K562 (cell line): ENCODE data around the gene CNDP2. TPM values are rescaled to one million over a fixed set of nuclear protein-coding genes. Genes with fewer than 3 reads are reported as not detected.
A peak's percentile ranks its signal among the peaks of the same experiment; 100 is the strongest.

Experiments used
- ATAC-seq: fragments of 200-7000 bp; cut with Tn5 transposase; 3 replicates; pipeline ENCODE4 v1.9.1; 2020; ENCODE audit warnings: moderate library complexity
- BruUV-seq: library from RNA; stranded (reverse); fragments of 400-500 nt; replicated peaks from 2 replicates; lab custom pipeline; 2021; lab: Mats Ljungman, UMichigan
- CTCF ChIA-PET: fragments of 300-600 bp; formaldehyde crosslinking; extraction: SDS; loops from one replicate; lab custom pipeline; 2021; ENCODE audit warnings: low intra/inter-chr PET ratio; lab: Yijun Ruan, JAX
- POLR2A ChIA-PET: fragments of 300-600, 350-650 bp; sonication (Branson Sonifier 250); formaldehyde crosslinking; extraction: SDS; loops from one replicate; lab custom pipeline; 2021; ENCODE audit warnings: antibody characterized with exemption, inconsistent platforms; lab: Yijun Ruan, JAX
- DNase-seq, 4 experiments: peaks; one replicate each; pipeline versions ENCODE4 v3.0.0 to v3.0.0-alpha.2; 2011 to 2018; ENCODE audit warnings: low spot score in 3 of 4, mixed read lengths in 3 of 4; ENCODE audit errors: extremely low read depth in 1 of 4
- FAIRE-seq: peaks from 2 replicates; lab custom pipeline; 2011; peaks lifted over from hg19 to GRCh38; lab: Jason Lieb, UNC
- H2AFZ ChIP-seq: 2 replicates; pipeline ENCODE4 v1.6.0; 2011; ENCODE audit warnings: low read depth, low read length, control low read depth, inconsistent platforms
- H3K27ac ChIP-seq: fragments of 200-600 bp; 3 replicates; pipeline ENCODE4 v1.8.0; 2011; ENCODE audit warnings: low read depth, mild to moderate bottlenecking, control low read depth, inconsistent platforms, low read length, moderate library complexity, mixed read lengths; ENCODE audit errors: extremely low read depth
- H3K27me3 ChIP-seq, 2 experiments: fragments of 300-600 bp in 1 of 2; 2 replicates in 1 of 2; 3 replicates in 1 of 2; pipeline versions ENCODE4 v1.6.0 to v1.8.0; 2011; ENCODE audit warnings: inconsistent platforms in 2 of 2, low read length in 2 of 2, mild to moderate bottlenecking in 1 of 2, mixed read lengths in 1 of 2, moderate library complexity in 1 of 2; ENCODE audit not compliant: control insufficient read depth in 2 of 2, insufficient read depth in 2 of 2
- H3K36me3 ChIP-seq: fragments of 300-600 bp; 3 replicates; pipeline ENCODE4 v1.8.0; 2011; ENCODE audit warnings: mild to moderate bottlenecking, low read length, inconsistent platforms; ENCODE audit not compliant: control insufficient read depth, insufficient read depth
- H3K4me1 ChIP-seq, 2 experiments: fragments of 200-600 bp in 1 of 2; replicated peaks in 1 of 2; 2 replicates in 1 of 2; 3 replicates in 1 of 2; pipeline versions ENCODE4 v1.5.1 to v1.8.0; 2011; ENCODE audit warnings: inconsistent platforms in 2 of 2, low read length in 2 of 2, mild to moderate bottlenecking in 1 of 2, mixed read lengths in 1 of 2, moderate library complexity in 1 of 2; ENCODE audit not compliant: control insufficient read depth in 2 of 2, insufficient read depth in 2 of 2
- H3K4me2 ChIP-seq: 2 replicates; pipeline ENCODE4 v1.6.1; 2011; ENCODE audit warnings: low read length, control low read depth, inconsistent platforms, mixed read lengths; ENCODE audit not compliant: insufficient read depth
- H3K4me3 ChIP-seq: fragments of 200-600 bp; sonication (generic), shearing (Covaris generic); 2 replicates; pipeline ENCODE4 v1.5.1; 2016; ENCODE audit warnings: control low read depth, inconsistent platforms
- H3K79me2 ChIP-seq: fragments of 200-600 bp; 3 replicates; pipeline ENCODE4 v1.8.0; 2011; ENCODE audit warnings: low read length, inconsistent platforms; ENCODE audit not compliant: control insufficient read depth, insufficient read depth
- H3K9ac ChIP-seq, 2 experiments: 2 replicates each; pipeline versions ENCODE4 v1.6.0 to v1.6.1; 2011; ENCODE audit warnings: low read depth in 2 of 2, low read length in 2 of 2, control low read depth in 1 of 2, inconsistent platforms in 1 of 2, mild to moderate bottlenecking in 1 of 2, mixed read lengths in 1 of 2; ENCODE audit not compliant: insufficient read depth in 1 of 2
- H3K9me1 ChIP-seq: one replicate; pipeline ENCODE4 v1.6.0; 2011; ENCODE audit warnings: inconsistent platforms, mild to moderate bottlenecking, low read length, moderate library complexity; ENCODE audit not compliant: control insufficient read depth, insufficient read depth
- H3K9me3 ChIP-seq: replicated peaks from 2 replicates; pipeline ENCODE4 v1.5.1; 2011; ENCODE audit warnings: low read depth, low read length, inconsistent platforms; ENCODE audit not compliant: control insufficient read depth, insufficient read depth
- H4K20me1 ChIP-seq: replicated peaks from 2 replicates; pipeline ENCODE4 v1.6.1; 2011; ENCODE audit warnings: low read length, inconsistent platforms, mixed read lengths; ENCODE audit not compliant: control insufficient read depth, insufficient read depth
- ATF2 ChIP-seq: sonication (generic); formaldehyde crosslinking; IDR thresholded peaks from 2 replicates; pipeline ENCODE4 v1.8.1; 2022; ENCODE audit warnings: missing genetic modification reagents
- CEBPG ChIP-seq, 3 experiments: fragments of 200-800 bp in 1 of 3; sonication (Bioruptor generic) in 1 of 3; sonication (generic) in 1 of 3; formaldehyde crosslinking in 1 of 3; IDR thresholded peaks in 2 of 3; conservative IDR thresholded peaks in 1 of 3; 2 replicates each; pipeline versions ENCODE4 v1.6.1 to v1.8.0; 2016 to 2022; ENCODE audit warnings: missing compliant biosample characterization in 2 of 3, missing genetic modification characterization in 2 of 3, mild to moderate bottlenecking in 1 of 3, missing genetic modification reagents in 1 of 3
- FIP1L1 ChIP-seq: fragments of 200-400 bp; formaldehyde crosslinking; IDR thresholded peaks from 2 replicates; pipeline ENCODE4 v1.6.1; 2018; ENCODE audit warnings: mild to moderate bottlenecking, low read depth, low read length; ENCODE audit not compliant: poor library complexity, severe bottlenecking
- HDGF ChIP-seq: fragments of 450-650 bp; IDR thresholded peaks from 2 replicates; pipeline ENCODE4 v1.6.1; 2016
- KAT8 ChIP-seq: fragments of 450-650 bp; IDR thresholded peaks from 2 replicates; pipeline ENCODE4 v1.6.1; 2016; ENCODE audit warnings: low read depth, mild to moderate bottlenecking
- KDM4B ChIP-seq, 2 experiments: fragments of 450-650 bp in 1 of 2; sonication (generic) in 1 of 2; IDR thresholded peaks; 2 replicates each; pipeline ENCODE4 v1.6.1; 2016 to 2017; ENCODE audit warnings: borderline replicate concordance in 2 of 2, antibody characterized with exemption in 1 of 2, low read depth in 1 of 2, mild to moderate bottlenecking in 1 of 2
- KLF1 ChIP-seq: fragments of 450-650 bp; IDR thresholded peaks from 2 replicates; pipeline ENCODE4 v1.6.1; 2016; ENCODE audit warnings: missing genetic modification characterization, missing compliant biosample characterization
- MAZ ChIP-seq, 2 experiments: fragments of 450-650 bp in 1 of 2; sonication (generic) in 1 of 2; formaldehyde crosslinking; IDR thresholded peaks in 1 of 2; conservative IDR thresholded peaks in 1 of 2; 2 replicates each; pipeline versions ENCODE4 v1.4.0 to v1.5.0; 2020; ENCODE audit warnings: mild to moderate bottlenecking in 1 of 2, missing genetic modification reagents in 1 of 2
- NFIX ChIP-seq: fragments of 250-450 bp; sonication (Bioruptor Pico); IDR thresholded peaks from 2 replicates; pipeline ENCODE4 v1.4.0; 2020; ENCODE audit warnings: low read depth, mild to moderate bottlenecking, moderate library complexity
- PTBP1 ChIP-seq: fragments of 200-400 bp; formaldehyde crosslinking; IDR thresholded peaks from 2 replicates; pipeline ENCODE4 v1.6.1; 2017; ENCODE audit warnings: low read depth, low read length
- SIN3A ChIP-seq, 2 experiments: fragments of 150-350 bp in 1 of 2; IDR thresholded peaks; 2 replicates each; pipeline ENCODE4 v1.6.1; 2011 to 2016; ENCODE audit warnings: borderline replicate concordance in 2 of 2, low read depth in 2 of 2, low read length in 2 of 2, mild to moderate bottlenecking in 2 of 2, moderate library complexity in 2 of 2; ENCODE audit not compliant: control insufficient read depth in 1 of 2
- SNRNP70 ChIP-seq: fragments of 200-400 bp; formaldehyde crosslinking; optimal IDR thresholded peaks from 2 replicates; pipeline ENCODE3; 2017; ENCODE audit warnings: low read depth, low read length
- TEAD2 ChIP-seq: fragments of 450-650 bp; IDR thresholded peaks from 2 replicates; pipeline ENCODE4 v1.6.1; 2016; ENCODE audit warnings: missing genetic modification characterization, control low read depth, missing compliant biosample characterization
- ZNF174 ChIP-seq: fragments of 250-450 bp; sonication (Bioruptor Pico); IDR thresholded peaks from 2 replicates; pipeline ENCODE4 v1.4.0; 2020; ENCODE audit warnings: mild to moderate bottlenecking
- ZNF561 ChIP-seq: fragments of 450-650 bp; formaldehyde crosslinking; conservative IDR thresholded peaks from 2 replicates; pipeline ENCODE4 v1.4.0; 2020; ENCODE audit warnings: mild to moderate bottlenecking, moderate library complexity
- ZNF766 ChIP-seq: fragments of 200-800 bp; sonication (Bioruptor generic); conservative IDR thresholded peaks from 2 replicates; pipeline ENCODE4 v1.6.1; 2016; ENCODE audit warnings: missing genetic modification characterization, missing compliant biosample characterization
- WGBS: fragments of 100-300 bp; shearing (Covaris generic); methylation state at CpG from one replicate; pipeline ENCODE4 v1.1.6; 2016; ENCODE audit warnings: low coverage, mixed read lengths; ENCODE audit not compliant: insufficient coverage; ENCODE audit errors: missing lambda C conversion rate; 5-methylcytosine and 5-hydroxymethylcytosine counted together
- in situ Hi-C: fragments of 300-500 bp; cut with MboI; formaldehyde crosslinking; loops from 4 replicates; pipeline ENCODE4 v1.15.0; 2018; ENCODE audit warnings: inconsistent platforms, mixed read lengths
- intact Hi-C: fragments of 100-400 bp; cut with micrococcal nuclease; formaldehyde crosslinking; loops from 2 replicates; pipeline ENCODE4 v1.14.2; 2022
- polyA plus RNA-seq, 8 experiments: library from polyadenylated mRNA; depleted of rRNA in 4 of 8; stranded (reverse) in 5 of 8; unstranded in 3 of 8; fragments of >200 nt; fragmentation: Nextera tagmentation in 2 of 8; fragmentation: Illumina TruSeq in 1 of 8; extraction: Ambion mirVana in 2 of 8; extraction: Trizol in 1 of 8; gene quantifications; 2 replicates each; pipeline versions ENCODE4 v1.2.1 to v1.2.3, GENCODE V29; 2011 to 2014; ENCODE audit warnings: inconsistent platforms in 1 of 8, missing spikeins in 1 of 8
- total RNA-seq, 7 experiments: library from RNA; depleted of rRNA in 6 of 7; stranded (reverse); fragments of >200 nt in 6 of 7; fragmentation: Illumina TruSeq in 2 of 7; extraction: Trizol in 2 of 7; gene quantifications; 2 replicates each; pipeline versions ENCODE4 v1.2.1 to v1.2.3, GENCODE V29; 2011 to 2021; ENCODE audit warnings: low replicate concordance in 1 of 7
- TF ChIP-seq, protein P1 (sequence below), 2 experiments: fragments of 450-650 bp in 1 of 2; IDR thresholded peaks; 2 replicates each; pipeline ENCODE4 v1.6.1; 2011 to 2017; ENCODE audit warnings: low read depth in 2 of 2, antibody characterized with exemption in 1 of 2, borderline replicate concordance in 1 of 2, low read length in 1 of 2, mild to moderate bottlenecking in 1 of 2, mixed read lengths in 1 of 2; ENCODE audit not compliant: control insufficient read depth in 1 of 2

CNDP2 gene
- total and polyA plus RNA-seq, 9 of the 15 experiments (the other 6 are each of a cell fraction or from before 2014, with no cell fraction given), result 34.1 to 128 (median 53.8) TPM

DNA sequence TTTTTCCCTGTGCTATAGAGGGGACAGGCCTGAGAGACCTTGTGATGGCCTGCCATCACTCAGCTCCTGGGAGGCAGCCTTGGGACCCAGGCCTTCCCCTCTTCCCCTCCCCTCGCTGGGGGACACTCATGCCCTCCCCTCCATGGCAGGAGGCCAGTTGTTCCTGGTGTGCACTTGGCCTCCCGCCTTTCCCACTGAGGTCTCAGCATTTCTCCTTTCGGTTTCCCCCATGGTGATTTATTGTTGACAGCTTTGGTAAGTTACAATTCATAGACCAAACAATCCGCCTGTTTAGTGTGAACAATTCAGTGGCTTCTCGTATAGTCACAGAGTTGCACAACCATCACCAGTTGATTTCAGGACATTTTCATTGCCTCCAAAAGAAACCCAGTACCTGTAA is 27.9 kb downstream of the CNDP2 start:
- ChIA-PET POLR2A (no interaction called here), CTCF (no interaction called here)
- BruUV-seq, result no TSS peak
- Histone ChIP-seq H3K4me1 (peaks cover 0 to 3% of the 10 kb centered on the region in 2 experiments; a peak in 1 of 5 replicates), H3K27ac (no peak overlapping the region), H3K4me3 (no peak overlapping the region), H3K9ac (peak overlapping the region in 1 of 2 experiments; percentile 58; a peak in 1 of 4 replicates), H3K36me3 (peaks cover 18% of the 10 kb centered on the region; the same call in 2 of the 3 replicates), H3K9me1 (peaks cover 4% of the 10 kb centered on the region), H3K4me2 (no peak overlapping the region), H3K79me2 (no peaks in the 10 kb centered on the region), H3K9me3 (no peaks in the 10 kb centered on the region), H2AFZ (no peak overlapping the region), H3K27me3 (no peaks in the 10 kb centered on the region), H4K20me1 (no peaks in the 10 kb centered on the region)
- WGBS, result 27% methylated on average over 2 of the region's 5 CpGs
- FAIRE-seq (no peak), ATAC-seq (no peak), DNase-seq (no peak)
- intact Hi-C loops (no loop called here), in situ Hi-C loops (no loop called here)
- TF ChIP-seq CEBPG (CRISPR knock-in tag; IDR thresholded peaks at IDR 0.05) (no peak), CEBPG (tag; conservative IDR thresholded peaks at IDR 0.05 in 1 of 2, IDR thresholded peaks at IDR 0.05 in 1 of 2) (0 out of 4 replicates have a peak, but pooled peaks of 1 of the 2 experiments have one; percentile 7), ZNF561 (CRISPR knock-in tag) (no peak), PTBP1 (no peak), FIP1L1 (no peak), NFIX (CRISPR knock-in tag) (no peak), MAZ (CRISPR knock-in tag; conservative IDR thresholded peaks at IDR 0.05 in 1 of 2, IDR thresholded peaks at IDR 0.05 in 1 of 2) (no peak), TEAD2 (no peak), HDGF (no peak), ATF2 (CRISPR knock-in tag) (no peak), ZNF766 (CRISPR knock-in tag) (no peak), KAT8 (no peak), ZNF174 (CRISPR knock-in tag) (no peak), KDM4B (IDR thresholded peaks at IDR 0.05; ENCODE audit: borderline replicate concordance in 2 of 2, low read depth in 1 of 2) (no peak), KLF1 (tag) (no peak), SNRNP70 (no peak), SIN3A (IDR thresholded peaks at IDR 0.05; ENCODE audit: borderline replicate concordance in 2 of 2, control insufficient read depth in 1 of 2, low read depth in 2 of 2, low read length in 2 of 2) (no peak)
- TF ChIP-seq, protein P1, sequence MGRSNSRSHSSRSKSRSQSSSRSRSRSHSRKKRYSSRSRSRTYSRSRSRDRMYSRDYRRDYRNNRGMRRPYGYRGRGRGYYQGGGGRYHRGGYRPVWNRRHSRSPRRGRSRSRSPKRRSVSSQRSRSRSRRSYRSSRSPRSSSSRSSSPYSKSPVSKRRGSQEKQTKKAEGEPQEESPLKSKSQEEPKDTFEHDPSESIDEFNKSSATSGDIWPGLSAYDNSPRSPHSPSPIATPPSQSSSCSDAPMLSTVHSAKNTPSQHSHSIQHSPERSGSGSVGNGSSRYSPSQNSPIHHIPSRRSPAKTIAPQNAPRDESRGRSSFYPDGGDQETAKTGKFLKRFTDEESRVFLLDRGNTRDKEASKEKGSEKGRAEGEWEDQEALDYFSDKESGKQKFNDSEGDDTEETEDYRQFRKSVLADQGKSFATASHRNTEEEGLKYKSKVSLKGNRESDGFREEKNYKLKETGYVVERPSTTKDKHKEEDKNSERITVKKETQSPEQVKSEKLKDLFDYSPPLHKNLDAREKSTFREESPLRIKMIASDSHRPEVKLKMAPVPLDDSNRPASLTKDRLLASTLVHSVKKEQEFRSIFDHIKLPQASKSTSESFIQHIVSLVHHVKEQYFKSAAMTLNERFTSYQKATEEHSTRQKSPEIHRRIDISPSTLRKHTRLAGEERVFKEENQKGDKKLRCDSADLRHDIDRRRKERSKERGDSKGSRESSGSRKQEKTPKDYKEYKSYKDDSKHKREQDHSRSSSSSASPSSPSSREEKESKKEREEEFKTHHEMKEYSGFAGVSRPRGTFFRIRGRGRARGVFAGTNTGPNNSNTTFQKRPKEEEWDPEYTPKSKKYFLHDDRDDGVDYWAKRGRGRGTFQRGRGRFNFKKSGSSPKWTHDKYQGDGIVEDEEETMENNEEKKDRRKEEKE (IDR thresholded peaks at IDR 0.05; ENCODE audit: borderline replicate concordance in 1 of 2, control insufficient read depth in 1 of 2, low read depth in 2 of 2, low read length in 1 of 2), result no peak
